Brain pericyte (primary cell): ENCODE results near the gene CFL1.

Experiments
- DNase-seq: peaks from one replicate; pipeline ENCODE4 v3.0.0-alpha.2; 2012; ENCODE audit warnings: low read depth, low spot score

CFL1 gene

DNA sequence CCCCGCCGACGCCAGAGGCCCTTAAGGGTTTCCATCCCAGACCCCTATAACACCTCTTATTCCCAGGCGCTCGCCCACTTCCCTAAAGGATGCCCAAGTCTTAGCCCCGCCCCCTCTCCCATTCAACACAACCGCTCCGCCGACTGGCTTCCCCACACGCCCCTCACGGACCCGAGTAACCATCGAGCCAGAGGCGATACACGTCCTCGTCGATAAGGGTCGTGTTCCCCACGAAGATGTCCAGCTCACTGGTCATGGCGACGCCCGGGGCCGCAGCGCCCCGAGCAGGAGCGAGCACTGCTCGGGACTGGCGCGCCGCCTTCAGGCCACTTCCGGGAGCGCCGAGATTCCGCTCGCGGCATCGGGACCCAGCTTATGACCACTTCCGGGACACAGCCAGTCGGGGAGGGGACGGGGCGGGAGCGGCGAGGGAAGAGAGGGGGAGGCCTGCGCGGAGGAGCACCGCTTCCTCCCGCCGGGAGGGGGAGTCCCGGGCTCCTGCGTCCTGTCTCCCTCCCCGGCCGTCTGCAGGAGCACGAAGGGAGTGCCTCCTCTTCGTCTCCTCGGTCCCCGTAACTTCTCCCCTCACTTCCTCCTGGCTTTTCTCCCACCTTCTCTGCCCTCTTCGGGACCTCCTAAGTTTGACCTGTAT, 30.3 kb upstream of the CFL1 start, which contains the start of gene FIBP:
FIBP (minus strand) TSS at position 309 of the 652 bp plus-strand sequence; CDS start at position 256, 53 bp downstream.
- peak; percentile 93 for DNase-seq

DNA sequence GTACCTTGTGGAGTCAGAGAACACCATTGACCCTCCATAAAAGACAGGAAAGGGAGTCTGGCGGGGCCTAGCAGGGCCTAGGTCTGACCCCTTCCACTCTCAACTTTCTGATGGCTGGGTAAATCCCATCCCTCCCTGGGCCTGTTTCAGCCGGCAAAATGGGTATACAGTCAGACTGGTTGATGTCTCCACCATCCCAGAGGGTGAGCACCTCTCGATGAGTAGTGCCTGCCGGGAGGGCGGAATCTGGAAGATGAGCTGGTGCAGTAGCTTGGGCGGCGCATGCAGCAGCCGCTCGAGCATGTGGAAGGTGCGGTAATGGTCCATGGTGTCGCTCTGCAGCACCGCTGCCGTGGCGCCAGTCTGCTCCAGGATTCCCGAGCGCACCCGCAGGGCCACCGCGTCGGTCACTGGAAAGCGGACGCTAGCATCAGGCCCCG, 29.8 kb upstream of the CFL1 start:
- DNase-seq: no peak

DNA sequence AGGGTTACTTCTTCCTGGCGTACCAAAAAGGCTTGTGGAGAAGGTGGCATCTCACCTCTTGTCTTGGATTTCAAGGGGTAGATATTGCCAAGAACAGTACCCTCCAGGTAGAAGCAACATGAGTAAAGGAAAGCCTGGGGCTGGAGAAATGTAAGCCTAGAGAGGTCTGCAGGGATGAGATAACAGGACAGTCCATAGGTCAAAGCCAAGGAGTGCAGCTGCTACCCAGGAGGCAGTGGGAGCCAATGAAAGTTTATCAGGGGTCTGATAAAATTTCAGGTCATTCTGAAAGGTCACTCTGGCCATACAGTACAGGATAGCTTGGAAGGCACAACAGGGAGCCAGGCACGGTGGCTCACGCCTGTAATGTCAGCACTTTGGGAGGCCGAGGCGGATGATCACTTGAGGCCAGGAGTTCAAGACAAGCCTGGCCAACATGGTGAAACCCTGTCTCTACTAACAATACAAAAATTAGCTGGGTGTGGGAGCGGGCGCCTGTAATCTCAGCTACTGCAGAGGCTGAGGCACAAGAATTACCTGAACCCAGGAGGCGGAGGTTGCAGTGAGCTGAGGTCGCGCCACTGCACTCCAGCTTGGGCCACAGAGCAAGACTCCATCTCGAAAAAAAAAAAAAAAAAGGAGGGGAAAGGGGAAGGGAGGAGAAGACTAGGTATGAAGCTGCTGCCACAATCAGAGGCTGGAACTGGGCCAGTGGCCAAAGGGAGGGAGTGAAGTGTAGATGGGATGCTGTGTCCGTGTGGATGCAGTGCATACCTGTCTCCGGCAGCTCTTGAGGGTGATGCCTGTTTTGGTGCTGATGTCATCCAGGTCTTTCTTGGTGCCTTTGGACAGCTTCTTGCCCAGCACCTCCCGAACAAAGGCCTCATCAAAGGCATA, 29.1 kb upstream of the CFL1 start:
- DNase-seq: no peak

DNA sequence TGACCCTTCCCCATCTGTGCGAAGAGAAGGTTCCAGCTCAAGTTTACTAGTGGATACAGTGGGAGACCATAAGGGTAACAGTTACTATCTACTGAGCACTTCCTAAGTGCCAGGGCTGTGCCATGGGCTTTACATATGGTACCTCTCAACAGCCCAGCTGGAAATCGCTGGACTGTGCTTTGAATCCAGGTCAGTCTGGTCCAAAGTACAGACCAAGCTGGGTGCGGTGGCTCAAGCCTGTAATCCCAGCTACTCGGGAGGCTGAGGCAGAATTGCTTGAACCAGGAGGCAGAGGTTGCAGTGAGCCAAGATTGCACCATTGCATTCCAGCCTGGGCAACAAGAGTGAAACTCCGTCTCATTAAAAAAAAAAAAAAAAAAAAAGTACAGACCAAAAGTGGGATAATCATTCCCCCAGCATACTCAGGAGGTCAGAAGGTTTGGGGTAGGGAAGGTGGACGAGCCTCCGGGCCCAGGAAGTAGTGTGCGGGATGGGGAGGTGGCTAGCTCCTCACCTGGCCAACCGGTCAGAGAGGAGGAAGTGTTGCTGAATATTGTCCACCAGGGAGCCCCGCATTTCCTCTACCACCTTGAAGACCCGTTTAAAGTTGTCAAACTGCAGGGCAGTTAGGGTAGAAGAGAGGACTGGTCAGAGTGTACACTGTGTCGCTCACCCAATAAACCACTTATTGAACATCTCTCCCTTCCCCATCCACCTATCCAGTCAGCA, 28.0 kb upstream of the CFL1 start:
- no peak for DNase-seq

DNA sequence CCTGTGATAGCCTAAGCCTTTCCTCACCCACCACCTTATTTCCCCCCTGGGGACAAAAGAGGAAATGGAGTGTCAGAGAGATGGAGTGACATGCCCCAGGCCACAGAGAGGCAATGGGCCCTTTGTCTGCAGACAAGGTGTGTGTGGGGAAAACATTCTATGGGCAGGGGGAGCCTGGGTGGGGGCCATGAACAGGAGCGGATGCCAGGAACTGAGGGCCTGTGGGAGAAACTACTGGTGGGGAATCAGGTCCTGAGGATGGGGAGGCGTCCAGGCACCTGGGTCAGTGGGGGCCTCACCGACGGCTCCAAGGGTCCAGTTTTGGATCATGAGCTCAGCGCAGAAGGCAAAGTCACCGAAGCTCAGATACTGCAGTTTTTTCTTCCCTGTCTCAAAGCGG, 27.3 kb upstream of the CFL1 start:
- no peak for DNase-seq

DNA sequence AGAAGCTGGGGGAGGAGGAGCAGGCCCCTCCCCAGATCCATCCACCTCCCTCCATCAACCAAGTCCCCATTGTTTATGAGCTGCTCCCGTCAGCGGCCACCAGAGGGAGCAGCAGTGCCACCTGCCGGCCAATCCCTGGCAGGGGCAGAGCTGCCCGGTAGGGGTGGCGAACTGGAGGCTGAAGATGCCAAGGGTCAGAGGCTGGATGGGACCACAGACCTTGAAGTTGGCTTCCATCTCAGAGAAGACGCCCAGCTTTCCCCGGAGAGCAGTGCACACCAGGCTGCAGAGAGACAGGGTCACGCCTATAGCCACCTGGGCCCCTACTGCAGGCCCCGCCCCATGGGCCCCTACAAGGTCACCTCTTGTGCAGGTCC, 26.7 kb upstream of the CFL1 start:
- DNase-seq: no peak

DNA sequence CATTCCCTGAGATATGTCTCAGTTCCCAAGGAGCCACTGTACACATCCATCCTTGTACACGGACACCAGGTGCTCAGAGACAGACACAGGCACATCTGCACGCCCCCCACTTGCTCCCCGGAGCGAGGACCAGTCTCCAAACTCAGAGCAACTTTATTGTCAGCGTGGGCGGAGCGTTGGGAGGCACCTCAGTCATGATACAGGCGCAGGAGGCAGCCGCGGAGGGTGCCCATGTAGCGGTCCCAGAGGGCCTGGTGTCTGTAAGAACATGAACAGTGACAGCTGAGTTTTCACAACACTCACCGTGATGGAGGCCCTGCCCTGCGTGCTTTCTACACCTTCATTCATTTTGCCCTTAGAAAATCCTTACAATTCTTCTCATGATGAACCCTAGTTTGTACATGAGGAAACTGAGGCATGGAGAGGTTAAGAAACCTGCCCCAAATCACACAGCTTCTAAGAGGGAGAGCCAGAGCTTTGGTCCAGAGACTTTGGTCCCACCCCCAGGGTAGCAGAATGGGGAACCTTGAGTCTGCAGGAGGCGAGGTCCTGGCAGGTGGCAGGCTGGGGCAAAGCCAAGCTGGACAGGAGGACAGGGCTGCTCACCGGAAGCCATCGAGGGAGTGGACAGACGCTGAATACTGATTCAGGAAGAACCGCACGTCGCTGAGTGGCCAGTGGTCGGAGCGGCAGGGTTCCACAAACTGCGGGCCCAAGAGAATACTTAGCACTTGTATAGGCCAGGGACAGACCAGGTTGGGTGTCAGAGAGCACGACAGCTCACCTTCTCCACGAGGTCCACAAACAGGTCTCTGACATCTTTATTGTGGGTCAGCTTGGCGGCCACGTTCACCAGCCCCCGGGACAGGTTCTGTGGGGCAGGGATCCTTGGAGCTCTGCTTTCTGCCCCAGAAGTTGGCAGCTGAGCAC, 26.1 kb upstream of the CFL1 start:
- no peak for DNase-seq

DNA sequence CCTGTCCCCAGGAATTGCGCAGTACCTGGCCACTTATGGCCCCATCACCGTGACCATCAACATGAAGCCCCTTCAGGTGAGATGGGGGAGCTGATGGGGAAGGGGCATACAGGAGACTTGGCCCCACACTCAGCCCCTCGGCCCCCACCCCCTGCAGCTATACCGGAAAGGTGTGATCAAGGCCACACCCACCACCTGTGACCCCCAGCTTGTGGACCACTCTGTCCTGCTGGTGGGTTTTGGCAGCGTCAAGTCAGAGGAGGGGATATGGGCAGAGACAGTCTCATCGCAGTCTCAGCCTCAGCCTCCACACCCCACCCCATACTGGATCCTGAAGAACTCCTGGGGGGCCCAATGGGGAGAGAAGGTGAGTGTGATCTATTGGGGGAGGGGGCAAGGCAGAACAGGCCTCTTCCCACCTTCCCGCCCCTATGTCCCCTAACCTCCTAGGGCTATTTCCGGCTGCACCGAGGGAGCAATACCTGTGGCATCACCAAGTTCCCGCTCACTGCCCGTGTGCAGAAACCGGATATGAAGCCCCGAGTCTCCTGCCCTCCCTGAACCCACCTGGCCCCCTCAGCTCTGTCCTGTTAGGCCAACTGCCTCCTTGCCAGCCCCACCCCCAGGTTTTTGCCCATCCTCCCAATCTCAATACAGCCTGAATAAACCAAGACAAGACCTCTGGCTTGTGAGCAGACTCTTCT, 25.2 kb upstream of the CFL1 start:
- no peak for DNase-seq

DNA sequence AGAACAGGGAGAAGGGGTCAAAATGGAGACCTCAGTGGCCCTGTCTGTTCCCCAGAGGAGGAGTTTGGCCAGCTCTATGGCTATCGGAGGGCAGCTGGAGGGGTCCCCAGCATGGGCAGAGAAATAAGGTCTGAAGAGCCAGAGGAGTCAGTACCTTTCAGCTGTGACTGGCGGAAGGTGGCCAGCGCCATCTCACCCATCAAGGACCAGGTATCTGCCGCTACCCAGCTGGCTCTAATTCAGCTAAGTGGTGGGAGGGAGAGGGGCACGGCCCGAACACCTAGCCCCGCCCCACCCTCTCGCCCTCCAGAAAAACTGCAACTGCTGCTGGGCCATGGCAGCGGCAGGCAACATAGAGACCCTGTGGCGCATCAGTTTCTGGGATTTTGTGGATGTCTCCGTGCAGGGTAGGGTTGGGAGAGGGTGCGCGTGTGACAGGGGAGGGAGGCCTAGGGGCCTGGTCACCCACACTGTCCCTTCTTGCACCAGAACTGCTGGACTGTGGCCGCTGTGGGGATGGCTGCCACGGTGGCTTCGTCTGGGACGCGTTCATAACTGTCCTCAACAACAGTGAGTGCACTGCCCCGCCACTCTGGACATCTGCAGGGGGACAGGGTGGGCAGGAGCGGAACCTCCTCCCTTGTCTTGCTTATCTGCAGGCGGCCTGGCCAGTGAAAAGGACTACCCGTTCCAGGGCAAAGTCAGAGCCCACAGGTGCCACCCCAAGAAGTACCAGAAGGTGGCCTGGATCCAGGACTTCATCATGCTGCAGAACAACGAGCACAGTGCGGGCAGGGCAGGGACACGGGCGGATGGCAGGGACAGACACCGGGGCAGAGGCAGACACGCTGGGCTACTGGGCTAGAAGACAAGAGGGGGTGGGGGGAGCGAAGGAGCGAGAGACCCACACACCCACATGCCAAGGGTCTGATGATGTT, 24.4 kb upstream of the CFL1 start:
- DNase-seq: no peak

DNA sequence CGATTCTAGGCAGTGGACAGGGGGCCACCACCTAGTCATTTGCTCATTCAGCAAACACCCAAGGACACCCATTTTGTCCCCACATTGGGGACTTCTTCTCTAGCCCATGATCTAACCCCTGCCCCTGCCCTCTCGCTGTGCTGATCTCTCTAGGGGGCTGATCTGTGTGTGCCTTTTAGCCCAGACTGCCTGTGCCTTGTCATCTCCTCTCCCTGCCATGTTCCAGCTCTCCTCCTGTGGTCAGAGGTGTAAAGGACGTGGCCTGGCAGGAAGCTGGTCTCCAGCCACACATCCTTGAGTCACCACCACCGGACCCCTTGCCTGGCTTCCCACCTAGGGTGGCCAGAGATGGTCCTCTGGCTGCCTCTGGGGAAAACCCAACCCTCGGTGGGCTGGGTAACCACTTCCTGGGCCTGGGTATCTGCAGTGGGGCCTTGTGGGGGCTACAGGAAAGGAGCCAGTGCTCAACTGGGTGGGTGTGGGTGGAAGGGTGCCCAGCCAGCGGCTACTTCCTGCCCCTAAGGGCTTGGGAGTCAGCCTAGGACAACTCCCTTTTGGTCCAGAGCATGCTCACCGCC, 23.0 kb upstream of the CFL1 start:
- no peak for DNase-seq

DNA sequence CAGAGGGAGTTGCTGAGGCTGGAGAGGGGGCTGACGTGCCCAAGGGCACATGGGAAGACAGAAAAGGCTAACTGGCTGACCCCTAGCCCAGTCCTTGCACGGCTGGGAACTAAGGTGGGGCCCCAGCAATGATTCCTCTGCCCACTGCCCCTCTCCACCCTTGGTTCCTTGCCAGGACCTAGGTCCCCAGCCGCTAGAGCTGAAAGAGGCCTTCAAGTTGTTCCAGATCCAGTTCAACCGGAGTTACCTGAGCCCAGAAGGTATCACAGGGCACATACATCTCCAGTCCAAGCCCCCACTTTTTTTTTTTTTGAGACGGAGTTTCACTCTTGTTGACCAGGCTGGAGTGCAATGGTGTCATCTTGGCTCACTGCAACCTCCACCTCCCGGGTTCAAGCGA, 22.0 kb upstream of the CFL1 start:
- DNase-seq: no peak

DNA sequence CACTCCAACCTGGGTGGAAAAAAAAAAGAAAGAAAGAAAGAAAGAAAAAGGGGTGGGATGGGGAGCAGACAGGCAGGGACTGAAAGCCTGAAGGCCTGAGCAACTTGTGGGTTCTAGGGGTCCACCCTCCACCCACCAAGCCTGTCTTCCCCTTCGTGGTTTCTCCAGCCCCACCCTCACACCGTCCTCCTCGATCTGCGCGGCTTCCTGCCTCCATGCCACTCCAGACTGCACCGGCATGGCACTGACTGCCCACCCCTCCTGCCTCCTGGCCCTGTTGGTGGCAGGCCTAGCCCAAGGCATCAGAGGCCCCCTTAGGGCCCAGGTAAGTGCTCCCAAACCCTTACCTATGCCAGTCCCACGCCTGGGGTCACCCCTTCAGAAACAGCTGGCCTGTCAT, 21.6 kb upstream of the CFL1 start, which contains the start of gene CTSW:
CTSW (plus strand) TSS at position 221 of the 400 bp plus-strand sequence; CDS start at position 239, 18 bp downstream.
- no peak for DNase-seq

DNA sequence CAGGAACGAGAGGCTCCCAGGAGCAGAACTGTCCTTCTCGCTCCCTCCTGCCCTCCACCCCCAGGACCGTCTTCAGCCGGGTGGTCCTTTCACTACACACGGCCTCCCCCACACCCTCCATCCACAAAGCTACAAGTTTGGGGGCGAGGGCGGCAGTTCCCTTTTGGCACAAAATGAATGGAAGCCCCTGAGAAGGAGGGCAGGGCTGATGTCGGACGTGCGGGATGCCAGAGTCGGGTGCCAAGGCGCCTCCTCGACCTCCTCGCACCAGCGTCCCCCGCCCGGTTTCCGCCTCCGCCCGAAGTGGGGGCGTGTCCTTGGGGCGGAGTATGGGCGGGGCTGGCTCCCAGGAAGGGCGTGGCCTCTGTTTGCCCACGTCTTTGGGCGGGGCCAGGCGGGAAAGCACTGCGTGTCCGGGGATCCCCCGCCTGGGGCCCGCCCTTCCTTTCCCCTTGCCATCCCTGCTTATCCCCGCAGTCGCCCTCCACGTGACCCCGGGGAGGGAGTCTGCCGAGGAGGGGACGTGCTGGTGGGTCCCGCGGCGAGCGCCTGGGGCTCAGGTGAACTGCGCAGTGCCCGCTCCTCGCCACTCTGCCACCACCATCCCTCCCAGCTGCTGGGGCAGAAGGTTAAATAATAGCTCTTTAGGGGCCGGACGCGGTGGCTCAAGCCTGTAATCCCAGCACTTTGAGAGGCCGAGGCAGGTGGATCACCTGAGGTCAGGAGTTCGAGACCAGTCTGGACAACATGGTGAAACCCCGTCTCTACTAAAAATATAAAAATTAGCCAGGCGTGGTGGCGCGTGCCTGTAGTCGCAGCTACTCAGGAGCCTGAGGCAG, 15.6 kb upstream of the CFL1 start:
- peak; percentile 69 for DNase-seq

DNA sequence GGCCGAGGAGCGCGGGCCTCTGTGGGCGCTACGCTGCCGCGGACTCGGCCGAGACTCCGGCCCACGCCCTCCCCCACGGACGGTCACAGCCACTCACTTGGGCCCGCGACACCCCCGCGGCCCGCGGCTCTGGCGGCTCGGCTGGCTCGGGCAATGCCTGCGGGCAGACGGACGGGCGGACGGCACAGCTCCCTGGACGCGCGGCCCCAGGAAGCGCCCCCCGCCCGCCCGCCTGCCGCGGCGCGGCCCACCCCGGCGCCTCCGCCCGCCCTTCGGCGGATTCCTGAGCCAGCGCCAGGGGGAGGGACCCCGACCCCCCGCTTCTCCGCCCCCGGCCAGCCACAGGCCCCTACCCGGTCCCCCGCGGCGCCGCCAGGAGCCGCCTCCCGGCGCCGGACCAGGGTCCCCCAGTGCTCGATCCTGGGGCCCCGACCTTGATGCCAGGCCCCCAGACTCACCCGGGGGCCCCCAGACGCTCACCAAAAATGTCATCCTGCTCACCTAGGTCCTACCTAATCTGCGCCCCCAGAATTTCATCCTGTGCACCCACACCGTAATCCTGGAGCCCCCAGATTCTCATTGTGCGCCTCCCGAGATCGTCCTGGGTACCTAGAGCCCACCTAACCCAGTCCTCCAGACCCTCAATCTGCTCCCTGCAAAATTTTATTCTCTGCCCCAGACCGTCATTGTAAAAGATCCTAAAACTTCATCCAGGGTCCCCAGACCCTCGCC, 14.8 kb upstream of the CFL1 start, which contains the start of gene EFEMP2:
EFEMP2 (minus strand) TSS at position 215 of the 732 bp plus-strand sequence. CDS start 446 bp downstream, outside the sequence.
- no peak for DNase-seq

DNA sequence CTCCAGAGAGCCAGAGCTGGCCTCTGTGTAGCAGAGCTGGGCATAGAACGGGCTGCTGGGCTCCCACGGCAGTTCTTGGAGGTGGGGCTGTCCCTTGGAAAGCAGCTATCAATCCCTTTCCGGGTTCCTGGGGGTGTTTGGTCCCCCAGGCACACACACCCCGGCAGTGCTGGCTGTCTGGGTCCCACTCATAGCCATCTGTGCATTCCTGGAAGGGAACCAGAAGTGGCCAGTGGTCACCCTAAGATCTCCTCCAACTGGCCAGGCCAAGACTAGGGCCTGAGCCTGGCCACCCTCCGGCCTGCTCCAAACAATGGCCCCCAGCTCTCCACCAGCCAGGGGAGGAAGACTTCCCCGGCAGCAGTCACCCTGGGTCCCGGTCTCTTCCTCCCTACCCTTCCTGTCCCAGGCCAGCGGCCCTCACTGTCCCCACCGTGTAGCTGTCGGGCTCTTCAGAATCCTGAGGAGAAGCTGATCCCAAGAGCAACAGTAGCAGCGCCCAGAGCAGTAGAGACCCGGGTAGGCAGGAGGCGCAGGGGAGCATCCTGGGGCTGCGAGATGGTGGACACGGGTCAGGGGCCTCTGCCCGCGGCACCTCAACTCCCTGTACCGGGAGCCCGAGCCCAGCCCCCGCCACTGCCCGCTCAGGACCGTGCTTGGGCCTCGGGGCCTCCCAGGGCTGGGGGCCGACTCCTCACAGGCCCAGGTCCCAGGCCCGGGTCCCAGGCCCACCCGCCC, 14.0 kb upstream of the CFL1 start:
- no peak for DNase-seq
